ENCODE measurements around the gene MST1. TPM values are rescaled to one million over a fixed set of nuclear protein-coding genes. Genes with fewer than 3 reads are reported as not detected.
A peak's percentile ranks its signal among the peaks of the same experiment; 100 is the strongest.
"Not testable (repeated sequence)": the region's sequence is repeated elsewhere in the genome, so short reads cannot be mapped to it uniquely, and the experiment has no call there.

Gene MST1
- total RNA-seq, 1 donor from 2014 or later = 20.6 TPM

- intact Hi-C loops (cut with DNase I) = no loop called here
- ATAC-seq = no peak
- DNase-seq (ENCODE audit: low spot score) = no peak
Measured at GRCh38 chr3:49704629-49705028, 15.4 kb upstream of the MST1 start.

DNA sequence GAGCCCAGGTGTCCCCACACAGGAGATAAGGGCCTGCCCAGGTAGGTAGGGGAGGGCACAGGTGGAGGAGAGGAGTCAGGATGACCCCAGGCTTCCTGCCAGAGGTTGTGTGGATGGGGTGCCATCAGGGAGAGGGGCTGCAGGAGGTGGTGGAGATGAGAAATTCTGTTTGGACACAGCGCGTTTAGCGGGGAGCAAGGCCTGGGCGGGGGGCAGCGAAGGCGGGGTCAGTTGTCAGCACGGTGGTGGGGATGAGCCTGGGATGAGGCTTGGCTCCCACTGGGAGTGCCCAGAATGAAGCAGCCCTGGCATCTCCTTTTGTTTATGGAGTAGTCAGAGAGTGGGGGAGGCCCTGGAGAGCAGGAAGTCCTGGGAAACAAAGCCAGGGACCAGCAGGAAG, 14.7 kb upstream of the MST1 start:
- intact Hi-C loops (cut with DNase I) = no loop called here
- DNase-seq (ENCODE audit: low spot score) (no peak), ATAC-seq (no peak)

DNA sequence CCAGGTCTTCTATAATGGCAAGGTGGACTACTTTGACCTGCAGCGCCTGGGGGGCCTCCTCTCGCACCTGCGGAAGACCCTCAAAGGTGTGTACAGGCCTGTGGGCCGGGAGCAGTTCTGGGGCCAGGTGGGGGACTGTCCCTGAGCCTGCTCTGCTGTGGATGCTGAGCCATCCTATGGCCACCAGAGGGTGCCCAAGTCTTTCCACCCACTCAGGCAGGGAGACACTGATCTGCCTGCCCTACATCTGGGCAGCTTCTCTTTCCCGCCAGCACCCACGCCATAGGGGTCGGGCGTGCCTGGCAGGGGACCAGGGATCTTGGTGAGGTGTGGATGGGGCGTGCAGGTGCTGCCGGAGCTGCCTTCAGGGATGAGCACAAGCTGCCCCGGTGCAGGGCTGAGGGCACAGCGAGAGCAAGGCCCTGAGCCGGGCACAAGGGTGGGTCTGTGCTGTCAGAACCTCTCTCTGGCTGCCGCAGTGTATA, 14.2 kb upstream of the MST1 start:
- intact Hi-C loops (cut with DNase I) = no loop called here
- DNase-seq (ENCODE audit: low spot score) = no peak
- peak; percentile 81 for ATAC-seq

DNA sequence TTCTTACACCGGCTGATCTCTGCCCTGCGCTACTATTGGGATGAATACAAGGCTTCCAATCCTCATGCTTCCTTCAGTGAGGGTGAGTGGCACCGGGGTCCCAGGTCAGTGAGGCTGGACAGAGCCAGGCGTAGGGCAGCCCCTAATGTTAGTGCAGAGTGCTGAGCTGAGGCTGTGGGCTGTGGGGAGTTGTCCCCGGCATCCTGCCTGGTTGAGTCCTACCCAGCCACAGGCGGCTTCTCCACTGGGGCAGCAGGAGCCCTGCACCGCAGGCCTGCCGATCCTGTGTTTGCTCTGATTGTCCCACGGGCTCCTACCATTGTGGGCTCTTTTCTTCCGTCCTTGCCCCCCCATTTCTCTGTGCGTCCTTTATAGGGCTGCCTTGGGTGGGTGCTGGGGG, 13.4 kb upstream of the MST1 start:
- DNase-seq (ENCODE audit: low spot score) (no peak), ATAC-seq (no peak)
- intact Hi-C loops (cut with DNase I) = no loop called here

DNA sequence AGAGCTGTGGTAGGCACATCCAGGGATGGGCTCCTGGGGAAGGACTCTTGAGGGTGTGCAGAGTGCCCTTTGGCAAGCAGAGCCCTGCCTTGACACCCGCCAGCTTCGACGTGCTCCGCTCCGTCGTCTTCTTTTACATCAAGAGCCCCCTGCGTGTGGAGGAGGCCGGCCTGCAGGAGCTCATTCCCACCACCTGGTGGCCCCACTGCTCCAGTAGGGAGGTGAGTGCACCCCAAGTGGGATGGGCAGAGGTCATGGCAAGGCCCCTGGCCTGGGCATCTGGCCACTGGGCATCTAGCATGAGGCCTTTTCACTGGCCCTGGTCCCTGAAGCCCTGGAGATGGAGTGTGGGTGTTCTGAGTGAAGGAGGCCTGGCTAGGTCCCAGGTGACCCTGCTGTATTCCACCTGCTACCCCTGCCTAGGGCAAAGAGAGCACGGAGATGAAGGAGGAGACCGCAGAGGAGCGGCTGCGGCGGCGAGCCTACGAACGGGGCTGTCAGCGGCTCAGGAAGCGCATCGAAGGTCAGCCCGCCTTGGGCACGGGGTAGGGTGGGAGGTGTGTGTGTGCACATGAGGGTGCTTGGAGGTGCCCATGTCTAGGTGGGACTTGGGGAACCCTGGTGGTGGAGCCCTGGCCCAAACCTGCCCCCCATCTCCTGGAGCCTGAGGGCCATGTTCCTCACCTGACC, 12.3 kb upstream of the MST1 start:
- no peak for ATAC-seq
- intact Hi-C loops (cut with DNase I) = no loop called here
- DNase-seq (ENCODE audit: low spot score) = no peak

GRCh38 chr3:49700453-49701128, 11.3 kb upstream of the MST1 start:
- ATAC-seq (no peak), DNase-seq (ENCODE audit: low spot score) (no peak)
- intact Hi-C loops (cut with DNase I) = no loop called here

- no peak for ATAC-seq
- intact Hi-C loops (cut with DNase I) = no loop called here
- no peak for DNase-seq (ENCODE audit: low spot score)
Measured at GRCh38 chr3:49700014-49700413, 10.7 kb upstream of the MST1 start.

- DNase-seq (ENCODE audit: low spot score) = no peak
- ATAC-seq = no peak
- intact Hi-C loops (cut with DNase I) = no loop called here
Measured at GRCh38 chr3:49699281-49699979, 10.2 kb upstream of the MST1 start.

- ATAC-seq; intact Hi-C loops (cut with DNase I); DNase-seq (ENCODE audit: low spot score): not testable (repeated sequence)
Measured at GRCh38 chr3:49695350-49696015, 6.2 kb upstream of the MST1 start.

DNA sequence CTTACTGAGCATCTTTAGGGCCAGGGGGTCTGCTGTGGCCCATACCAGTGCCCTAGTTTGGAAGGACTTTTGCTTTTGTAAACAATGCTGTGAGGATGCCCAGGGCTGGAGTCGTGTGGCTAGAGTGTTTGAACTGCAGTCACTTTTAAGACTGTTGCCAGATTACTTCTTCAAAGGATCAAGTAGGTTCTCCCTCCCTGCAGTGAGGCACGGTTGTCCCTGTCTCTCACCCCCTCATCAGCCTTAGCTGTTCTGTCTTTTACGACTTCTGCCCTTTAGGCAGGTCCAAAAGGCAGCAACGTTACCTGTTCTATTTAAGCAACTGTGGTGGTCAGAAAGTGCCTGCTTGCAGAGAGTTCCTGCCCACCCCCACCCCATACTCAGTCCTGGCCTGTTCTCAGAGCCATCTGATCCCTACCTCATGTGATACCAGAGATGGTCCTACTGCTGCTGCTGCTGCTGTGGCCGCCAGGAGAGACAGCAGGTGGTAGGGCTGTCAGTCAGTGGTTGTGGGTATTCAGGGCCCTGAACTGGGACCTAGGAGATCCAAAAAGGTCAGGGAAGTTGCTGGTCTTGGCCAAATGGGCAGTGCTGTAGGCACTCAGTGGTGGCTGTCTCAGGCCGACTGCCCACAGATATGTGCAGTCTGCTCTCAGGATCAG, 5.3 kb upstream of the MST1 start:
- ATAC-seq; DNase-seq (ENCODE audit: low spot score); intact Hi-C loops (cut with DNase I): not testable (repeated sequence)

DNA sequence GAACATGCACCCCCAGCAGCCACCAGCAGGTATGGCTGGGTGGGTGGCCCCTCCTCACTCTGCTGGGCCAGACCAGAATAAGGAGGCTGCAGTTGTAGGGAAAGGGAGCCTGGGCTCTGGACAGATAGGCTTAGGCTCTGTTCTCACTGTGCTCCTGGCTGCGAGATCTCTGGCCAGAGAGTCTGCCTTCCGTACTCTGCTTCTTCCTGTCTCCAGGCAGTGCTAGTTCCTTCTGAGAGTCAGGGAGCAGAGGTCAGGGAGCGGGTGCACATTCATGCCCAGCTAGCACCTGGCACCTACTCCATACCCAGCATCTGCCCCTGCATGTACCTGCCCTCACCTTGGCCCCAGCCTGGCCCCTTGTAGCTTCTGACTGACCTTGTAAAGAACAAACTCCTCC, 2.2 kb upstream of the MST1 start:
- DNase-seq (ENCODE audit: low spot score); intact Hi-C loops (cut with DNase I); ATAC-seq: not testable (repeated sequence)

DNA sequence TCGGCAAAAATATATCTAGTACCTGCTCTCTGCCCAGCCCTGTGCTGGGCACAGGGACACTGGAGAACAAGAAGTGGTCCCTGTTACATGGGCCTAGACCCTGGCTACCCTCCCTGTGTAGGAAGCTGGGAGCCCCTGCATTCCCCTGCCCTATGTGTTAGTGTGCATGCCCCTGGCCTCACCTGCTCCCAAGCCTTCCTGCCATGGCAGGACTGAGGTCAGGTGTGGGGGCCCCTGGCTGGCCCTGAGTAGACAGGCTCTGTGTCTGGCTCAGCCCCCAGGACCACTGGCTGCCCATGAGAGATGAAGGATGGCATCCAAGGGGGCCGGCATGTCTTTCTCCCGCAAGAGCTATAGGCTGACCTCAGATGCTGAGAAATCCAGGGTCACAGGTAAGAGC, 1.6 kb upstream of the MST1 start:
- ATAC-seq; intact Hi-C loops (cut with DNase I); DNase-seq (ENCODE audit: low spot score): not testable (repeated sequence)

GRCh38 chr3:49689908-49690624, 792 bp upstream of the MST1 start:
- ATAC-seq; intact Hi-C loops (cut with DNase I); DNase-seq (ENCODE audit: low spot score): not testable (repeated sequence)

GRCh38 chr3:49688338-49689045, 782 bp downstream of the MST1 start:
- peak; percentile 4 for ATAC-seq
- intact Hi-C loops (cut with DNase I); DNase-seq (ENCODE audit: low spot score): not testable (repeated sequence)

- intact Hi-C loops (cut with DNase I); ATAC-seq; DNase-seq (ENCODE audit: low spot score): not testable (repeated sequence)
Measured at GRCh38 chr3:49687424-49687795, 1.9 kb downstream of the MST1 start.

DNA sequence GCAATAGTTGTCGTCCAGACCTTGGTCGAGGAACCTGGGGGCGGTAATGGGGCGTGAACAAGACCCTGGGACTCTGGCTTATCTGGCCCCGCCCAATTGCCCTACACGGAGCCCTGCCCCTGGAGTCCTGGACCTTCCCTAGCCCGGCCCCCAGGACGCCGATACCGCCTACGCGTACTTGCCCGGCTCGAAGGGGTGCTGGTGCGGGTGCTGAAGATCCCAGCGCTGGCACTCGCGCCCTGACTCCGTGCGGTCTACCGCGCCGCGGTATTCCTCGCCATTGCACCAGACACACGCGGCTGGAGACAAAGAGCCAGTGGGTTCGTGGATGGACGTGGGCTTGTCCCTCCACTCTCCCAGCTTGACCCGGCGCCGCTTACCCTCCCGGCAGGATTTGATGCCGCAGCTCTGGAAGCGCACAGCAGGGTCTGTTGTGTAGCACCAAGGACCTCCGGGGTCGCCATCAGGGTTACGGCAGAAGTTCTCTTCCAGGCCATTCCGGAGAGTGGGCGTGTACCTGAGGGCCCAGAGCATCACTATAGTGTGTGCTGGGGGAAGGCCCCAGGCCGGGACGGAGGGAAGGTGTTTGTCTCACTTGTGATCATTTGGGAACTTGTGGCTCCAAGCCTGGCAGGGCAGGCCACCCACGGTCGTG, 2.4 kb downstream of the MST1 start:
- DNase-seq (ENCODE audit: low spot score); intact Hi-C loops (cut with DNase I): not testable (repeated sequence)
- ATAC-seq = peak; percentile 14

- ATAC-seq; intact Hi-C loops (cut with DNase I); DNase-seq (ENCODE audit: low spot score): not testable (repeated sequence)
Measured at GRCh38 chr3:49686346-49686745, 2.9 kb downstream of the MST1 start.
